OCI-LY7 (cell line): Measurements from ENCODE around the gene XRCC4.

Source experiments
- CTCF ChIP-seq: fragments of 200-600 bp; sonication (generic); conservative IDR thresholded peaks from 2 replicates; pipeline ENCODE4 v1.5.1; 2014; ENCODE audit warnings: mild to moderate bottlenecking, antibody characterized with exemption, low read length, moderate library complexity, mixed read lengths
- EZH2phosphoT487 ChIP-seq: fragments of 200-600 bp; sonication (generic); IDR thresholded peaks from 2 replicates; pipeline ENCODE4 v1.6.1; 2018; ENCODE audit warnings: low read depth, borderline replicate concordance, mild to moderate bottlenecking, mixed run types, antibody characterized with exemption, low read length, moderate library complexity, mixed read lengths

GRCh38 chr5:83313436-83313835, 236.1 kb downstream of the XRCC4 start:
- TF ChIP-seq CTCF (no peak), EZH2phosphoT487 (no peak)
